VCaP (cell line): ENCODE data around the gene DUSP1.

Source experiments
- H3K27ac ChIP-seq: fragments of 450-650 bp; 2 replicates; pipeline ENCODE4 v1.5.1; 2017
- CTCF ChIP-seq: fragments of 450-650 bp; conservative IDR thresholded peaks from 2 replicates; pipeline ENCODE4 v1.5.1; 2017; ENCODE audit warnings: mild to moderate bottlenecking, moderate library complexity

DUSP1 gene

GRCh38 chr5:172725273-172725672 is 45.7 kb downstream of the DUSP1 start:
- H3K27ac ChIP-seq: no peak overlapping the region
- no peak for TF ChIP-seq CTCF

DNA sequence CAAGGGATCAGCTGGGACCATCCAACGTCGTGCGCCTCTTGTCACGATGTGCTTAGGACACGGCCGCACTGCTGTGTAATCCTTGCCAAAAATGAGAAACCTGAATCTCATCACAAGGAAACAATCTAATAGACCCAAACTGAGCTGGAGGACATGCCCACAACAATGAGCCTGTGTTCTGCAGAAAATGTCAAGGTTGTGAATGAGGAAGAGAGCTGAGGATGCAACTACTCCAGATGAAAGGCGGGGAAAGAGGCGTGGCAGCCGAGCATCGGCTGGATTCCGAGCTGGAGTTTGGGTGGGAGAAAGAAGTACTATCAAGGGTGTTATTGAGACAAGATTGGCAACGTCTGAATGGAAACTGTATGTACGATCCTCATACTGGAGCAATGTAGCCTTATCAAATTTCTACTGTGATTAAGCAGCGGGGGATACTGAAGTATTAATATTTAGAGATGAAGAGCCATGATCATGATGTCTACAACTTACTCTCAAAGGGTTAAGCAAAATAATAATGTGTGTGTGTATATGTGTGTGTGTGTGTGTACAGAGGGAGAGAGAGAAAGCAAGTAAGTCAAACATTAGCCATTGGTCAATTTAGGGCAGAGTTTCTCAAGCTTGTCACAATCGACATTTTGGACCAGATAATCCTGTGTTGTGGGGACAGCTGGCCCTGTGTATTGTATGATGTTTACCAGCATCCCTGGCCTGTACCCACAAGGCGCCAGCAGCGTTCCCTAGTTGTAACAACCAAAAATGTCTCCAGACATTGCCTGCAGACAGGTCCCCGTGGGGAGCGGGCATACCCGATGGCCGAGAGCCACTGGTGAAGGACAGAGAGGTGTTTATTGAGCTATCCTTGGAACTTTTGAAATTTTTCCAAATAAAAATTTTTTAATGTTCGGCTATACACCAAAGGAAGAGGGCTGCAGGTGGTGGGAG is 46.5 kb downstream of the DUSP1 start:
- TF ChIP-seq CTCF: no peak
- H3K27ac ChIP-seq: no peak overlapping the region

DNA sequence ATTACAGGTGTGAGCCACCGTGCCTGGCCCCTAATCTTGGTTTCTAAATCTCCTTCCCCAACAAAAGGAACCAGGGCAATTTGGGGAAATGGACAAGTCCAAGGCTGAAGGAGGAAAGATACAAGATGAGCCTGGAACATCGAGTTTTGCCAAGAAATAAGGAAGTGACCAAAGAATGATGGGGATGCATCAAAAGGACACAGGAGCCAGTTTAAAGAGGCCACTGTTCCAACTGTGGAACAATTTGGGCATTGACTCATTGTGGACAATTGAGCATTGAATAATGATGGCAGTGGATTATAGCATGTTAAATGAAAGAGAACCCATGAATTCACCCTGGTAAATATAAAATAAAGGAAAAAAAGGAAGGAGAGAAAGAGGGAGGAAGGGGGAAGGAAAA is 47.5 kb downstream of the DUSP1 start:
- TF ChIP-seq CTCF: no peak
- no peak overlapping the region for H3K27ac ChIP-seq

- TF ChIP-seq CTCF: no peak
- no peak overlapping the region for H3K27ac ChIP-seq
Measured at GRCh38 chr5:172722327-172722815, 48.6 kb downstream of the DUSP1 start.

- TF ChIP-seq CTCF: no peak
Measured at GRCh38 chr5:172721455-172722326, 49.3 kb downstream of the DUSP1 start.

GRCh38 chr5:172720655-172721054 is 50.3 kb downstream of the DUSP1 start:
- no peak for TF ChIP-seq CTCF
- no peak overlapping the region for H3K27ac ChIP-seq

More at GRCh38 chr5:172721455-172722326, 49.3 kb downstream of the DUSP1 start:
- H3K27ac ChIP-seq: no peak overlapping the region

GRCh38 chr5:172719211-172719610 is 51.8 kb downstream of the DUSP1 start:
- no peak overlapping the region for H3K27ac ChIP-seq
- no peak for TF ChIP-seq CTCF
